ENCODE results near the gene PCSK5. TPM values are rescaled to one million over a fixed set of nuclear protein-coding genes. Genes with fewer than 3 reads are reported as not detected.

PCSK5 gene
- total and polyA plus RNA-seq, 10 donors, result 0.28 to 8.1 (median 5.5) TPM

GRCh38 chr9:75904364-75904763 is 13.9 kb downstream of the PCSK5 start:
- no peaks in the 10 kb centered on the region for H3K4me1 ChIP-seq
- H3K4me3 ChIP-seq, result no peak overlapping the region
- intact Hi-C loops (cut with DNase I; ENCODE audit: low total_unique reads), result no loop called here
- no peaks in the 10 kb centered on the region for H3K36me3 ChIP-seq
- H3K9me3 ChIP-seq, result no peaks in the 10 kb centered on the region
- no peaks in the 10 kb centered on the region for H3K27me3 ChIP-seq (replicated peaks in 1 of 7)
- no peak for DNase-seq
- H3K27ac ChIP-seq, result no peak overlapping the region
- no peak for TF ChIP-seq CTCF (IDR thresholded peaks at IDR 0.05 in 8 of 11, conservative IDR thresholded peaks at IDR 0.05 in 3 of 11)
- no peak for TF ChIP-seq POLR2AphosphoS5 (IDR thresholded peaks at IDR 0.05)
- no peak for TF ChIP-seq POLR2A (IDR thresholded peaks at IDR 0.05)

GRCh38 chr9:75906531-75906930 is 16.1 kb downstream of the PCSK5 start:
- H3K4me3 ChIP-seq, result no peak overlapping the region
- WGBS, 5 donors, result 92 to 97% (median 96%) methylated on average over 1 of the region's 1 CpG
- TF ChIP-seq POLR2AphosphoS5 (IDR thresholded peaks at IDR 0.05) (no peak), CTCF (IDR thresholded peaks at IDR 0.05 in 8 of 11, conservative IDR thresholded peaks at IDR 0.05 in 3 of 11) (no peak), POLR2A (IDR thresholded peaks at IDR 0.05) (no peak)
- no peaks in the 10 kb centered on the region for H3K36me3 ChIP-seq
- no peaks in the 10 kb centered on the region for H3K9me3 ChIP-seq
- no peak overlapping the region for H3K27ac ChIP-seq
- intact Hi-C loops (cut with DNase I; ENCODE audit: low total_unique reads), result no loop called here
- no peak for DNase-seq
- no peaks in the 10 kb centered on the region for H3K4me1 ChIP-seq
- no peaks in the 10 kb centered on the region for H3K27me3 ChIP-seq (replicated peaks in 1 of 7)

GRCh38 chr9:75907329-75907728 is 16.9 kb downstream of the PCSK5 start:
- no peak overlapping the region for H3K4me3 ChIP-seq
- no peak for TF ChIP-seq POLR2A (IDR thresholded peaks at IDR 0.05)
- intact Hi-C loops (cut with DNase I; ENCODE audit: low total_unique reads), result no loop called here
- H3K27me3 ChIP-seq (replicated peaks in 1 of 7), result no peaks in the 10 kb centered on the region
- 66 to 88% (median 78%) methylated on average over 3 of the region's 3 CpGs for WGBS, 5 donors
- H3K9me3 ChIP-seq, result no peaks in the 10 kb centered on the region
- H3K36me3 ChIP-seq, result no peaks in the 10 kb centered on the region
- DNase-seq, result no peak
- no peaks in the 10 kb centered on the region for H3K4me1 ChIP-seq
- H3K27ac ChIP-seq, result no peak overlapping the region

- H3K4me1 ChIP-seq, result no peaks in the 10 kb centered on the region
- H3K9me3 ChIP-seq, result no peaks in the 10 kb centered on the region
- 85 to 97% (median 88%) methylated on average over 1 of the region's 1 CpG for WGBS, 5 donors
- DNase-seq, result no peak
- no peak overlapping the region for H3K4me3 ChIP-seq
- intact Hi-C loops (cut with DNase I; ENCODE audit: low total_unique reads), result no loop called here
- no peak for TF ChIP-seq CTCF (IDR thresholded peaks at IDR 0.05 in 8 of 11, conservative IDR thresholded peaks at IDR 0.05 in 3 of 11)
- no peak for TF ChIP-seq POLR2A (IDR thresholded peaks at IDR 0.05)
- TF ChIP-seq POLR2AphosphoS5 (IDR thresholded peaks at IDR 0.05), result no peak
- H3K36me3 ChIP-seq, result no peaks in the 10 kb centered on the region
- H3K27ac ChIP-seq, result no peak overlapping the region
- no peaks in the 10 kb centered on the region for H3K27me3 ChIP-seq (replicated peaks in 1 of 7)
These were observed 17.4 kb downstream of the PCSK5 start for GRCh38 chr9:75907923-75908322.

- H3K27me3 ChIP-seq (replicated peaks in 1 of 7), result no peaks in the 10 kb centered on the region
- H3K4me1 ChIP-seq, result no peaks in the 10 kb centered on the region
- TF ChIP-seq CTCF (IDR thresholded peaks at IDR 0.05 in 8 of 11, conservative IDR thresholded peaks at IDR 0.05 in 3 of 11) (no peak), POLR2AphosphoS5 (IDR thresholded peaks at IDR 0.05) (no peak), POLR2A (IDR thresholded peaks at IDR 0.05) (no peak)
- WGBS, 5 donors, result 69 to 88% (median 81%) methylated on average over 5 of the region's 5 CpGs
- no peaks in the 10 kb centered on the region for H3K36me3 ChIP-seq
- H3K4me3 ChIP-seq, result no peak overlapping the region
- no peak overlapping the region for H3K27ac ChIP-seq
- DNase-seq, result no peak
- H3K9me3 ChIP-seq, result no peaks in the 10 kb centered on the region
- intact Hi-C loops (cut with DNase I; ENCODE audit: low total_unique reads), result no loop called here
These were observed 19.3 kb downstream of the PCSK5 start for GRCh38 chr9:75909776-75910175.
